Measurements from ENCODE around the gene EXOG.

GRCh38 chr3:38446812-38447211, 49.3 kb upstream of the EXOG start:
- TF ChIP-seq CREB1 (CRISPR knock-in tag; IDR thresholded peaks at IDR 0.05) (no peak), ATF2 (CRISPR knock-in tag; IDR thresholded peaks at IDR 0.05; ENCODE audit: borderline replicate concordance, low read depth) (no peak), AFF4 (CRISPR knock-in tag; IDR thresholded peaks at IDR 0.05; ENCODE audit: borderline replicate concordance) (no peak), FOXK1 (CRISPR knock-in tag; IDR thresholded peaks at IDR 0.05) (no peak), ZNF232 (CRISPR knock-in tag; IDR thresholded peaks at IDR 0.05) (no peak), ELF4 (CRISPR knock-in tag; IDR thresholded peaks at IDR 0.05; ENCODE audit: low read depth) (no peak)
- TF ChIP-seq, protein P1, sequence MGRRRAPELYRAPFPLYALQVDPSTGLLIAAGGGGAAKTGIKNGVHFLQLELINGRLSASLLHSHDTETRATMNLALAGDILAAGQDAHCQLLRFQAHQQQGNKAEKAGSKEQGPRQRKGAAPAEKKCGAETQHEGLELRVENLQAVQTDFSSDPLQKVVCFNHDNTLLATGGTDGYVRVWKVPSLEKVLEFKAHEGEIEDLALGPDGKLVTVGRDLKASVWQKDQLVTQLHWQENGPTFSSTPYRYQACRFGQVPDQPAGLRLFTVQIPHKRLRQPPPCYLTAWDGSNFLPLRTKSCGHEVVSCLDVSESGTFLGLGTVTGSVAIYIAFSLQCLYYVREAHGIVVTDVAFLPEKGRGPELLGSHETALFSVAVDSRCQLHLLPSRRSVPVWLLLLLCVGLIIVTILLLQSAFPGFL (CRISPR knock-in tag; IDR thresholded peaks at IDR 0.05; ENCODE audit: borderline replicate concordance), result no peak
- TF ChIP-seq, protein P2, sequence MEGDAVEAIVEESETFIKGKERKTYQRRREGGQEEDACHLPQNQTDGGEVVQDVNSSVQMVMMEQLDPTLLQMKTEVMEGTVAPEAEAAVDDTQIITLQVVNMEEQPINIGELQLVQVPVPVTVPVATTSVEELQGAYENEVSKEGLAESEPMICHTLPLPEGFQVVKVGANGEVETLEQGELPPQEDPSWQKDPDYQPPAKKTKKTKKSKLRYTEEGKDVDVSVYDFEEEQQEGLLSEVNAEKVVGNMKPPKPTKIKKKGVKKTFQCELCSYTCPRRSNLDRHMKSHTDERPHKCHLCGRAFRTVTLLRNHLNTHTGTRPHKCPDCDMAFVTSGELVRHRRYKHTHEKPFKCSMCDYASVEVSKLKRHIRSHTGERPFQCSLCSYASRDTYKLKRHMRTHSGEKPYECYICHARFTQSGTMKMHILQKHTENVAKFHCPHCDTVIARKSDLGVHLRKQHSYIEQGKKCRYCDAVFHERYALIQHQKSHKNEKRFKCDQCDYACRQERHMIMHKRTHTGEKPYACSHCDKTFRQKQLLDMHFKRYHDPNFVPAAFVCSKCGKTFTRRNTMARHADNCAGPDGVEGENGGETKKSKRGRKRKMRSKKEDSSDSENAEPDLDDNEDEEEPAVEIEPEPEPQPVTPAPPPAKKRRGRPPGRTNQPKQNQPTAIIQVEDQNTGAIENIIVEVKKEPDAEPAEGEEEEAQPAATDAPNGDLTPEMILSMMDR (IDR thresholded peaks at IDR 0.05), result no peak
- TF ChIP-seq, protein P3, sequence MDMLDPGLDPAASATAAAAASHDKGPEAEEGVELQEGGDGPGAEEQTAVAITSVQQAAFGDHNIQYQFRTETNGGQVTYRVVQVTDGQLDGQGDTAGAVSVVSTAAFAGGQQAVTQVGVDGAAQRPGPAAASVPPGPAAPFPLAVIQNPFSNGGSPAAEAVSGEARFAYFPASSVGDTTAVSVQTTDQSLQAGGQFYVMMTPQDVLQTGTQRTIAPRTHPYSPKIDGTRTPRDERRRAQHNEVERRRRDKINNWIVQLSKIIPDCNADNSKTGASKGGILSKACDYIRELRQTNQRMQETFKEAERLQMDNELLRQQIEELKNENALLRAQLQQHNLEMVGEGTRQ (CRISPR knock-in tag; IDR thresholded peaks at IDR 0.05), result no peak

Data from WTC11 (cell line).